Measurements from ENCODE around the gene SPATA4.

Gene SPATA4

DNA sequence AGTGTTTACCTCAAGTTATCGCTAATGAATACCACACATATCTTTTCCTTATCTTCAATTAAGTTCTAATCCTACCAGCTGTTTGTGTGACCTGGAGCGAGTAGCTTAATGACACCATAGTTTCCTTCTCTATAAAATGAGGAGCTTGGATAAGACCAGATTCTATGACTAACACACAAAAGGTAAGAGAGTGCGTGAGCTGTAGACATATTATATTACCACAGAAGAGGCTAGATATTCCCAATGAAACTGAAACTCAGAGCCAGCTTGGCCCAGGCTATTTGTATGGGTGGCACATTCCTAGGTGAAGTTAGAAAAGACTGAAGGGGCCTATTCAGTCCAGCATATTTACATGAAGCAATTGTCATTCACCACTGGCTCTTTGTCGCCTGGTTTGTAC lies 43.4 kb upstream of the SPATA4 start:
- TF ChIP-seq, protein P1, sequence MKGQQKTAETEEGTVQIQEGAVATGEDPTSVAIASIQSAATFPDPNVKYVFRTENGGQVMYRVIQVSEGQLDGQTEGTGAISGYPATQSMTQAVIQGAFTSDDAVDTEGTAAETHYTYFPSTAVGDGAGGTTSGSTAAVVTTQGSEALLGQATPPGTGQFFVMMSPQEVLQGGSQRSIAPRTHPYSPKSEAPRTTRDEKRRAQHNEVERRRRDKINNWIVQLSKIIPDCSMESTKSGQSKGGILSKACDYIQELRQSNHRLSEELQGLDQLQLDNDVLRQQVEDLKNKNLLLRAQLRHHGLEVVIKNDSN (IDR thresholded peaks at IDR 0.05) = no peak
- TF ChIP-seq ZBTB7A (IDR thresholded peaks at IDR 0.05; ENCODE audit: low read depth) (no peak), CREB1 (IDR thresholded peaks at IDR 0.05; ENCODE audit: low read depth) (no peak), YY1 (IDR thresholded peaks at IDR 0.05; ENCODE audit: low read depth) (no peak), TCF12 (IDR thresholded peaks at IDR 0.05; ENCODE audit: low read depth) (no peak), NFIC (IDR thresholded peaks at IDR 0.05) (no peak), EP300 (IDR thresholded peaks at IDR 0.05; ENCODE audit: borderline replicate concordance) (no peak), CEBPB (IDR thresholded peaks at IDR 0.05) (no peak), TAF1 (IDR thresholded peaks at IDR 0.05; ENCODE audit: low read depth) (no peak), FOXM1 (IDR thresholded peaks at IDR 0.05; ENCODE audit: borderline replicate concordance, low read depth) (no peak), EGR1 (IDR thresholded peaks at IDR 0.05) (no peak), TEAD4 (IDR thresholded peaks at IDR 0.05) (no peak), RAD21 (IDR thresholded peaks at IDR 0.05; ENCODE audit: low read depth) (no peak)
- TF ChIP-seq, protein P2, sequence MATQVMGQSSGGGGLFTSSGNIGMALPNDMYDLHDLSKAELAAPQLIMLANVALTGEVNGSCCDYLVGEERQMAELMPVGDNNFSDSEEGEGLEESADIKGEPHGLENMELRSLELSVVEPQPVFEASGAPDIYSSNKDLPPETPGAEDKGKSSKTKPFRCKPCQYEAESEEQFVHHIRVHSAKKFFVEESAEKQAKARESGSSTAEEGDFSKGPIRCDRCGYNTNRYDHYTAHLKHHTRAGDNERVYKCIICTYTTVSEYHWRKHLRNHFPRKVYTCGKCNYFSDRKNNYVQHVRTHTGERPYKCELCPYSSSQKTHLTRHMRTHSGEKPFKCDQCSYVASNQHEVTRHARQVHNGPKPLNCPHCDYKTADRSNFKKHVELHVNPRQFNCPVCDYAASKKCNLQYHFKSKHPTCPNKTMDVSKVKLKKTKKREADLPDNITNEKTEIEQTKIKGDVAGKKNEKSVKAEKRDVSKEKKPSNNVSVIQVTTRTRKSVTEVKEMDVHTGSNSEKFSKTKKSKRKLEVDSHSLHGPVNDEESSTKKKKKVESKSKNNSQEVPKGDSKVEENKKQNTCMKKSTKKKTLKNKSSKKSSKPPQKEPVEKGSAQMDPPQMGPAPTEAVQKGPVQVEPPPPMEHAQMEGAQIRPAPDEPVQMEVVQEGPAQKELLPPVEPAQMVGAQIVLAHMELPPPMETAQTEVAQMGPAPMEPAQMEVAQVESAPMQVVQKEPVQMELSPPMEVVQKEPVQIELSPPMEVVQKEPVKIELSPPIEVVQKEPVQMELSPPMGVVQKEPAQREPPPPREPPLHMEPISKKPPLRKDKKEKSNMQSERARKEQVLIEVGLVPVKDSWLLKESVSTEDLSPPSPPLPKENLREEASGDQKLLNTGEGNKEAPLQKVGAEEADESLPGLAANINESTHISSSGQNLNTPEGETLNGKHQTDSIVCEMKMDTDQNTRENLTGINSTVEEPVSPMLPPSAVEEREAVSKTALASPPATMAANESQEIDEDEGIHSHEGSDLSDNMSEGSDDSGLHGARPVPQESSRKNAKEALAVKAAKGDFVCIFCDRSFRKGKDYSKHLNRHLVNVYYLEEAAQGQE (IDR thresholded peaks at IDR 0.05; ENCODE audit: low read depth) = no peak
- TF ChIP-seq, protein P3, sequence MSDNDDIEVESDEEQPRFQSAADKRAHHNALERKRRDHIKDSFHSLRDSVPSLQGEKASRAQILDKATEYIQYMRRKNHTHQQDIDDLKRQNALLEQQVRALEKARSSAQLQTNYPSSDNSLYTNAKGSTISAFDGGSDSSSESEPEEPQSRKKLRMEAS (IDR thresholded peaks at IDR 0.05) = no peak

DNA sequence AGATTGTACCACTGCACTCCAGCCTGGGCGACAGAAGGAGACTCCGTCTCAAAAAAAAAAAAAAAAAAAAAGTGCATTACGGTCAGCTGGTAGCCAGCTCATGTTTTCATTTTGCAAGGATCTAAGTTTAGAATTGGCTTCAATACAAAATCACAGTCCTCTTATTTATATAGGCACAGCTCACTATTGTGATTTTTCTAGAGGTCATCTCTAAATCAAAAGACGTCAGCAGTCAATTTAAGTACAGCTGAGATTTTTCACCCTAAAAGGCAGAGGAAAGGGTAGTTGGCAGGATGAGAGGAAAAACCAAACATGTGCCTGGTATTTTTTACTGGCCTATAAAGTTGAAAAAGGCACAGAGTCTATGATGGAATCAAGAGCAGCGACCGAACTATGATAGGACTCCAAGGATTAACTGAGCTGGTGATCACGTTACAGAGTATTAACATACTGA lies 42.8 kb upstream of the SPATA4 start:
- TF ChIP-seq EGR1 (IDR thresholded peaks at IDR 0.05) (no peak), FOXM1 (IDR thresholded peaks at IDR 0.05; ENCODE audit: borderline replicate concordance, low read depth) (no peak), CREB1 (IDR thresholded peaks at IDR 0.05; ENCODE audit: low read depth) (no peak), CEBPB (IDR thresholded peaks at IDR 0.05) (no peak), TAF1 (IDR thresholded peaks at IDR 0.05; ENCODE audit: low read depth) (no peak), RAD21 (IDR thresholded peaks at IDR 0.05; ENCODE audit: low read depth) (no peak), TCF12 (IDR thresholded peaks at IDR 0.05; ENCODE audit: low read depth) (no peak), ZBTB7A (IDR thresholded peaks at IDR 0.05; ENCODE audit: low read depth) (no peak), YY1 (IDR thresholded peaks at IDR 0.05; ENCODE audit: low read depth) (no peak)
- TF ChIP-seq, protein P2 (IDR thresholded peaks at IDR 0.05; ENCODE audit: low read depth) = no peak
- TF ChIP-seq, protein P1 (IDR thresholded peaks at IDR 0.05) = no peak
- TF ChIP-seq, protein P3 (IDR thresholded peaks at IDR 0.05) = no peak

DNA sequence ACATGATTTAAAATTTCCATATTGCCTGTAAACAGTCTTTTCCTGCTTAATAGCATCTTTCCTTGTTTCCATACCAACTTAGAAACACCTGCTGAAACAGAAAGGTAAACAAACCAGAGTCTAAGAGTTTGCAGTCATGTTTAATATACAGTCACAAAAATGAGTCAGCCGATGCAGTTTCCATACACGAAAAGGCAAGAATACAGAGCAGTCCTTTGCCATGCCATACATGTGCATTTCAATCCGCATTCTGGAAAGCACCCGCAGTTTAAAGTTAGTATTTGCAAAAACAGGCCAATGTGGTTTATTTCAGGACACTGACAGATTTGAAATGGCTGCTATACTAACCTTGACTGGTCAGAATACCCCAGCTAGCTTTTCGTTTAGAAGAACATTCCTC lies 41.6 kb upstream of the SPATA4 start:
- TF ChIP-seq CEBPB (IDR thresholded peaks at IDR 0.05) = no peak
- no peak for TF ChIP-seq CREB1 (IDR thresholded peaks at IDR 0.05; ENCODE audit: low read depth)
- no peak for TF ChIP-seq EGR1 (IDR thresholded peaks at IDR 0.05)
- no peak for TF ChIP-seq EP300 (IDR thresholded peaks at IDR 0.05; ENCODE audit: borderline replicate concordance)
- TF ChIP-seq, protein P2 (IDR thresholded peaks at IDR 0.05; ENCODE audit: low read depth) = no peak
- no peak for TF ChIP-seq ZBTB7A (IDR thresholded peaks at IDR 0.05; ENCODE audit: low read depth)

DNA sequence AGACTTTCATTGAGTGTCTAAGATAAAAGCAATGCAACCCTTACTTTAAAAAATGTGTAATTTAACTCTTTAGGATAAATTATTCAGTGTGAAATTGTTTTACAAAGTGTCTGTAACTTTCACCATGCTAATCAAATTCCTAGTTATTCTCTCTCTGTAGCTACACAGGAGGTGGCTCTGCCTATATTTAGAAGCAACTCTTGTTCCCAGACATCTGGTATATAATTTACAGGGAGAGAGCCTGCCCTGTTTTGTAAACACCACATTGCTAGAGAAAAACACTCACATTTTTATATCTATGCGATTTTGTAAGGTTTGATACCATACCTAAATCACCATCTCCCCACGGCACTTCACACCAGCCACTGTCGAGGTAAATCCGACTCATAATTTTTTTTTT lies 35.5 kb upstream of the SPATA4 start:
- TF ChIP-seq TAF1 (IDR thresholded peaks at IDR 0.05; ENCODE audit: low read depth) (no peak), CEBPB (IDR thresholded peaks at IDR 0.05) (no peak), TEAD4 (IDR thresholded peaks at IDR 0.05) (no peak), ZBTB7A (IDR thresholded peaks at IDR 0.05; ENCODE audit: low read depth) (no peak), TCF12 (IDR thresholded peaks at IDR 0.05; ENCODE audit: low read depth) (no peak), FOXM1 (IDR thresholded peaks at IDR 0.05; ENCODE audit: borderline replicate concordance, low read depth) (no peak), EGR1 (IDR thresholded peaks at IDR 0.05) (no peak), RAD21 (IDR thresholded peaks at IDR 0.05; ENCODE audit: low read depth) (no peak), YY1 (IDR thresholded peaks at IDR 0.05; ENCODE audit: low read depth) (no peak), NFIC (IDR thresholded peaks at IDR 0.05) (no peak), CREB1 (IDR thresholded peaks at IDR 0.05; ENCODE audit: low read depth) (no peak), EP300 (IDR thresholded peaks at IDR 0.05; ENCODE audit: borderline replicate concordance) (no peak)
- TF ChIP-seq, protein P1 (IDR thresholded peaks at IDR 0.05) = no peak
- TF ChIP-seq, protein P3 (IDR thresholded peaks at IDR 0.05) = no peak
- TF ChIP-seq, protein P2 (IDR thresholded peaks at IDR 0.05; ENCODE audit: low read depth) = no peak
